WERI-Rb-1 (cell line): ENCODE data around the gene N4BP2.

Source experiments
- DNase-seq: peaks from one replicate; pipeline ENCODE4 v3.0.0-alpha.2; 2020
- H3K27ac ChIP-seq: fragments of 250-450 bp; sonication (Bioruptor Pico); 2 replicates; pipeline ENCODE4 v1.5.1; 2020; ENCODE audit warnings: mild to moderate bottlenecking, moderate library complexity
- H3K27me3 ChIP-seq: fragments of 250-450 bp; sonication (Bioruptor Pico); 2 replicates; pipeline ENCODE4 v1.5.1; 2021; ENCODE audit warnings: mild to moderate bottlenecking, low read depth, moderate library complexity; ENCODE audit not compliant: insufficient read depth, severe bottlenecking
- H3K36me3 ChIP-seq: fragments of 250-450 bp; sonication (Bioruptor Pico); 2 replicates; pipeline ENCODE4 v1.5.1; 2020; ENCODE audit warnings: mild to moderate bottlenecking, moderate library complexity
- H3K4me3 ChIP-seq: 2 replicates; pipeline ENCODE4 v1.5.1; 2011; ENCODE audit warnings: low read depth, mild to moderate bottlenecking, control low read depth, low read length
- H3K9me3 ChIP-seq: fragments of 250-450 bp; sonication (Bioruptor Pico); 2 replicates; pipeline ENCODE4 v1.5.1; 2021; ENCODE audit warnings: mild to moderate bottlenecking, moderate library complexity; ENCODE audit not compliant: severe bottlenecking
- CTCF ChIP-seq: IDR thresholded peaks from 2 replicates; pipeline ENCODE4 v1.5.1; 2011; ENCODE audit warnings: low read depth, mild to moderate bottlenecking, control low read depth, inconsistent platforms, low read length

Gene N4BP2

GRCh38 chr4:40186665-40187014 lies 130.0 kb downstream of the N4BP2 start:
- Histone ChIP-seq H3K9me3 (no peaks in the 10 kb centered on the region), H3K36me3 (no peaks in the 10 kb centered on the region), H3K27ac (no peak overlapping the region), H3K27me3 (no peaks in the 10 kb centered on the region), H3K4me3 (no peak overlapping the region)
- no peak for TF ChIP-seq CTCF
- DNase-seq, result no peak

GRCh38 chr4:40187386-40187906 lies 130.8 kb downstream of the N4BP2 start:
- Histone ChIP-seq H3K9me3 (no peaks in the 10 kb centered on the region), H3K27ac (no peak overlapping the region), H3K27me3 (no peaks in the 10 kb centered on the region), H3K36me3 (no peaks in the 10 kb centered on the region), H3K4me3 (no peak overlapping the region)
- no peak for TF ChIP-seq CTCF
- no peak for DNase-seq

GRCh38 chr4:40190019-40190418 lies 133.4 kb downstream of the N4BP2 start:
- Histone ChIP-seq H3K36me3 (no peaks in the 10 kb centered on the region), H3K4me3 (no peak overlapping the region), H3K27ac (no peak overlapping the region), H3K27me3 (no peaks in the 10 kb centered on the region), H3K9me3 (no peaks in the 10 kb centered on the region)
- no peak for TF ChIP-seq CTCF
- no peak for DNase-seq

DNA sequence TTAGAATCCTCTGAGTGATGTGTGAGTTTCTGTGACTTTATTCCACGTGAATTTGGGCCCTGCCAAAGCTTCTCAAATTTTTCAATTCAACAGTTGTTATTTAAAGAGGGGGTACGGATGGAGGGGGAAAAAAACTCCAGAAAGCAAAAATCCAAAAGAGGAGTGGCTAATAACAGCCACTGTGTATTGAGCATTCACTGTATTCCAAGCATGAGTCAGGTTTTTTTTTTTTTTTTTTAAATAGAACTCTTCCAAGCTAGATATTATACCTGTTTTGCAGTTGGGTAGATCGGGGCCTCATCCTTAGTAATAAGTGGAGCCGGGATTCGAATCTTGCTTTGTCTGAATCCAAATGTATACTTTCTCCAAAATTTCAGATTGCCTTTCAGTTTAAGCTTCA lies 133.8 kb downstream of the N4BP2 start:
- Histone ChIP-seq H3K27me3 (no peaks in the 10 kb centered on the region), H3K4me3 (no peak overlapping the region), H3K27ac (no peak overlapping the region), H3K36me3 (no peaks in the 10 kb centered on the region), H3K9me3 (no peaks in the 10 kb centered on the region)
- DNase-seq, result no peak
- TF ChIP-seq CTCF, result no peak

GRCh38 chr4:40190880-40191815 lies 134.5 kb downstream of the N4BP2 start:
- no peak overlapping the region for H3K4me3 ChIP-seq
- no peaks in the 10 kb centered on the region for H3K36me3 ChIP-seq
- DNase-seq, result no peak
- H3K27me3 ChIP-seq, result no peaks in the 10 kb centered on the region
- H3K27ac ChIP-seq, result no peak overlapping the region
- TF ChIP-seq CTCF, result no peak
- H3K9me3 ChIP-seq, result no peaks in the 10 kb centered on the region
